ENCODE data around the gene RBM47.
"Not testable (repeated sequence)": the region's sequence is repeated elsewhere in the genome, so short reads cannot be mapped to it uniquely, and the experiment has no call there.

The RBM47 gene

GRCh38 chr4:40403081-40403480 lies 226.6 kb downstream of the RBM47 start:
- no peak for DNase-seq (ENCODE audit: low read depth, low spot score)
- no peak overlapping the region for H3K4me3 ChIP-seq (ENCODE audit: low read length)

DNA sequence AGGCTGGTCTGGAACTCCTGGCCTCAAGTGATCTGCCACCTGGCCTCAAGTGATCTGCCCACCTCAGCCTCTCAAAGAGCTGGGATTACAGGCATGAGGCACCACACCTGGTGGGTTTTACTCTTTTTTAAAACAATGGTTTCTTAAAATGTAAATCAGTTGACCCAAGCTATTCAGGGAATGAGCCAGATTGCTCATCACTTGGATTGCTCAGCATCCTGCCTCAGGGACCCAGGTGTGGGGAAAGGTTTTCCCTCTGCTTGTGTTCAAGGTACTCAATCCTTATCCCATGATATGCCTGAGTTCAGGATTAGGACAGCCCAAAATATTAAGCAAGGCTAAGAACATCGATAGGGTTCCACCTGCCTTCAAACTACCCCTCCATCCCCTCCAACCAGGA lies 227.1 kb downstream of the RBM47 start:
- no peak overlapping the region for H3K4me3 ChIP-seq (ENCODE audit: low read length)
- no peak for DNase-seq (ENCODE audit: low read depth, low spot score)

DNA sequence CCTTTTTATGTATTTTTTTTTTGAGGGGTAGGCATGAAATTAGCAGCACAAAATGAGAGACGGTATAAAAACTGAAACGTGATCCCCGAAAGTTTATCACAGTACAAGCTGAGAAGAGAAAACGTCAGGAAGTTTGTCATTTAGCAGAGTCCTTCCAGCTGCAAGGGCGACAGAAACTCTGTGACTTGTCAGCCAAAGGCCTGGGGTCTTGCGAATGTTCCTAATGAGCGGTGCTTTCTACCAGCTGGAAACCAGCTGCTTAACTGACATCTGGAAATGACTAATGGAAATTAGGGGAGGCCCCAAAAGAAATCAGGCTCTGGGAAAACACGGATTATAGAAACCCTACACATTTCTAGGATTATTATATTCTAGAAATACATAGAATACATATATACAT lies 228.0 kb downstream of the RBM47 start:
- H3K4me3 ChIP-seq (ENCODE audit: low read length), result no peak overlapping the region
- DNase-seq (ENCODE audit: low read depth, low spot score), result no peak

DNA sequence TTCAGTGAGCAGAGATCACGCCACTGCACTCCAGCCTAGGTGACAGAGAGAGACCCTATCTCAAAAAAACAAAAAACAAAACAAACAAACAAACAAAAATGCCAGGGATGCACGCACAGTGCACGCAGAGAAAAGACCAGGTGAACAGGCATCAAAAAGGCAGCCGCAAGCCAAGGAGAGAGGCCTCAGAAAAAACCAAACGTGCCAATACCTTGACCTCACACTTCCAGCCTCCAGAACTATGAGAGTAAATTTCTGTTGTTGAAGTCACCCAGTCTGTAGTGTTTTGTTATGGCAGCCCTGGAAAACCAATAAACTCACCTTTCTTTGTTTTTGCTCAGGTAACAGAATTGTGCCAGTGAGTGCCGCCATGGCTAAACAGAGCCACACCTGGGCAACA lies 228.6 kb downstream of the RBM47 start:
- DNase-seq (ENCODE audit: low read depth, low spot score), result no peak

GRCh38 chr4:40399578-40399977 lies 230.1 kb downstream of the RBM47 start:
- DNase-seq (ENCODE audit: low read depth, low spot score), result no peak
- no peak overlapping the region for H3K4me3 ChIP-seq (ENCODE audit: low read length)

More for the DNA sequence above, 228.6 kb downstream of the RBM47 start:
- no peak overlapping the region for H3K4me3 ChIP-seq (ENCODE audit: low read length)

DNA sequence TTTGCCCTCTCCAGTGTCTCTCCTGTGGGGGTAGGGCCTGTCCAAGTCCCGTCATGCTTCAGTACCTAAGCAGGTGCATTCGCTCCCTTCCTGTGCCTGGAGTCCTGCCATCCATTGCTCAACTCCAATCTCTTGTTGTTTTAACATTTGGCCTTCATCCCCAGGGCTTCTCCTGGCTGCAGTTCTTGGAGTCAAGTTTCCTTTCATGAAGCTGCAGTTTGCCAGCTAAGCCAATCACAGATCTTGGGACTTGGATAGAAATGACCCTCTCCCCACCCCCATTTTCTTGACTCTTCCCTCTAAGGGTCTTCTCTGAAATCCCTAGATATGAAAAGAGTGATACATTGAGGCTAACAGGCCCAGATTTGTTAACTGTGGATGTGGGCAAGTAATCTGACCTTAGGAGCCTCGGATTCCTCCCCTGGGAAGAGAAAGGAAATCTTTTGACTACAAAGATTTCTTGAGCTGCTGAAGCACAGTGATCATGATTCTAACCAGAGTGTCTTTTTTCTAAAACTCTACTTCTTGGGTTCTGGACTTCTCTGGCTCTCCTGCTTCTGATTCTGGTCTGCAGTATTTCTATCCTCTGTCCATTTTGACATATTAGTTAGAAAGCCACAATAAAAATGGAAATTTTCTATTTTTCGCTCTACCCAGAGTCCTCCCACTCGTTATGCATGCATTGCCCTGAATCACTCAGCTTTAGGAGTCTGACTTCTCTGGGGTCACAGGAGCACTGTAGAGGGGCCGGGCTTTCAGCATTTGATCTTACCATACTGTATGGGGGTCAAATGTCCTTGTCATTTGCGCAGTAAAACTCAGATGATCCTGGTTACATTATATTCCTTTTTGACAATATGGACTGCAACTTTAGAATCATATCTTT lies 233.5 kb downstream of the RBM47 start:
- H3K4me3 ChIP-seq (ENCODE audit: low read length), result no peak overlapping the region
- DNase-seq (ENCODE audit: low read depth, low spot score), result no peak

GRCh38 chr4:40395166-40395900 lies 234.3 kb downstream of the RBM47 start:
- H3K4me3 ChIP-seq (ENCODE audit: low read length), result no peak overlapping the region
- no peak for DNase-seq (ENCODE audit: low read depth, low spot score)

DNA sequence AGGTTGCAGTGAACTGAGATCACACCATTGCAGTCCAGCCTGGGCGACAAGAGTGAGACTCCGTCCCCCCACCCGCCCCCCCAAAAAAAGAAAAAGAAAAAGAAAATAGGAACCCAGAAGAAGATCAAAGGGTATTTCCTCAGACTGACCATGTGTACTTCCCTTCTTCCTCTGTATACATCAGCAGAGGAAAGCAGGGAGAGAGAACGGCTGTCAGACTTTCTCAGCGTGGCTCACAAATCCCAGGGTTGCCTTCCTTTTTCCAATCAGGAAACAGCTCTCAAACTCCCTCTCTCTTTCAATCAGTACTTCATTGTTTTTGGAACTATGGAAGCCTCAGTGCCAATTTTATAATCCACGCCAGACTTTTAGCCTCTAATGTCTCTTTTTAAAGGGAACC lies 235.4 kb downstream of the RBM47 start:
- H3K4me3 ChIP-seq (ENCODE audit: low read length), result no peak overlapping the region
- no peak for DNase-seq (ENCODE audit: low read depth, low spot score)

- DNase-seq (ENCODE audit: low read depth, low spot score); H3K4me3 ChIP-seq (ENCODE audit: low read length): not testable (repeated sequence)
Measured at GRCh38 chr4:40392241-40392640, 237.4 kb downstream of the RBM47 start.

DNA sequence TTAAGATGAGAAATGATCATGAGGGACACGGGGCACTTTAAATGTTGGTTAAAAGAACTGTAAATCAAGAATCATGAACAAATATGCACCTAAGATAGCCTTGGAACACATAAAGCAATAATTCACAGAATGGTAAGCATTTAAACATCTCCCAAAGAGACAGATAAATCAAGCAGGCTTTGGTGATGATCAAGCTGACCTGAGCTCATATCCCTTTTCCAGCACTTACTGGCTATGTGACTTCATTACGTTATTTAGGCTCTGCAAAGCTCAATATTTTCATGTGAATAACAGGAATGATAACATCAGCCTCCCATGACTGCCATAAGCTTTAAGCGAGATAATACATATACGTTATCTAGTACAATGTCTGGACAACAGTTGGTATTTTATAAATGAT lies 239.7 kb downstream of the RBM47 start:
- H3K4me3 ChIP-seq (ENCODE audit: low read length), result no peak overlapping the region
- no peak for DNase-seq (ENCODE audit: low read depth, low spot score)

GRCh38 chr4:40388239-40388638 lies 241.4 kb downstream of the RBM47 start:
- DNase-seq (ENCODE audit: low read depth, low spot score), result peak; percentile 21
- H3K4me3 ChIP-seq (ENCODE audit: low read length), result no peak overlapping the region

GRCh38 chr4:40380647-40381046 lies 249.0 kb downstream of the RBM47 start:
- no peak for DNase-seq (ENCODE audit: low read depth, low spot score)
- no peak overlapping the region for H3K4me3 ChIP-seq (ENCODE audit: low read length)

DNA sequence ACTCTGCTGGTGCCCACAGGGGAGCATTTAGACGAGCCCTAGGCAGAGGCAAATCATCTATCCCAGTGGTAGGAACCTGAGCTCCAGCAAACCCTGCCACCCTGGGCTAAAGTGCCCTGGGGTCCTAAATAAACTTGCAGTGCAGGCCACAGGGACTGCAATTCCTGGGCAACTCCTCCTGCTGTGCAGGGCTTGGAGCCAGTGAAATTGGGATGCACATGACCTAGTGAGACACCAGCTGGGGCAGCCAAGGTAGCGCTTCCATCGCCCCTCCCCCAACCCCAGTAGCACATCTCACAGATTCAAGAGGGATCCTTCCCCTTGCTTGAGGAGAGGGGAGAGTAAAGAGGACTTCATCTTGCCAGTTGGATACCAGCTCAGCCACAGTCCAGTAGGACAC lies 250.4 kb downstream of the RBM47 start:
- DNase-seq (ENCODE audit: low read depth, low spot score), result no peak
- no peak overlapping the region for H3K4me3 ChIP-seq (ENCODE audit: low read length)

DNA sequence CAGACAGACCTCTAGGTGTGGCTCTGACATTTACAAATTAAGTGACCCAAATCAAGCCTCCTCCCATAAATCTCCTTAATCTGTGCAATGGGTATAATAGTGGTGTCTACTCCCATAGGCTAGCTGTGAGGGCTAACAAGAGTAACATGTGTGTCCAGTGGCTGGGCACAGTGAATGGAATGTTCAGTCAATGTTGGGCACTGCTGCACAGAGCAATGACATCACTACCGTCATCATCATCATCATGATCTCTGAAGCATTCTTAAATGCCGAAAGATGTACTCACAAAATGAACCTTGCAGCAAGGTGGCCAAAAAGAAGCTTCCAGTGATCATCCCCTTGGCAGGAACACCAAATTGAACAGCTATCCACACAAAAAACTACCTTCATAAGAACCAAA lies 251.0 kb downstream of the RBM47 start:
- H3K4me3 ChIP-seq (ENCODE audit: low read length), result no peak overlapping the region
- no peak for DNase-seq (ENCODE audit: low read depth, low spot score)

- no peak overlapping the region for H3K4me3 ChIP-seq (ENCODE audit: low read length)
- DNase-seq (ENCODE audit: low read depth, low spot score), result no peak
Measured at GRCh38 chr4:40377512-40378365, 251.9 kb downstream of the RBM47 start.

DNA sequence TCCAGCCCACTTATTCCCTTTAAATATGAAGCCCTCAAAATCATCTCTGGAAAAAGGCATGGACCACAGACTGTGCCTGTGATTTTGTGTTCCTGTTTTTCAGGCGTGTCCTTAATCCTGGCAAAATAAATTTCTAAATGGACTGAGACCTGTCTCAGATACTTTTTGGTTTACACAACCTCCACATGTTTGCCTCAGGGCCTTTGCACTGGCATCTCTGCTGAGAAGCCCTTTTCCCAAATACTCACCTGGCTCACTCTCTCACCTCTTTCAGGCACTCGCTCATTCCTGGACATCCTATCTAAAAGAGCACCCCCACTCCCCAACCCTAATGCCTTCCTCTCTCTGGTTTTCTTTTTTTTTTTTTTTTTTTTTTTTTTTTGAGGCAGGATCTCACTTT lies 254.0 kb downstream of the RBM47 start:
- no peak for DNase-seq (ENCODE audit: low read depth, low spot score)
- H3K4me3 ChIP-seq (ENCODE audit: low read length), result no peak overlapping the region

DNA sequence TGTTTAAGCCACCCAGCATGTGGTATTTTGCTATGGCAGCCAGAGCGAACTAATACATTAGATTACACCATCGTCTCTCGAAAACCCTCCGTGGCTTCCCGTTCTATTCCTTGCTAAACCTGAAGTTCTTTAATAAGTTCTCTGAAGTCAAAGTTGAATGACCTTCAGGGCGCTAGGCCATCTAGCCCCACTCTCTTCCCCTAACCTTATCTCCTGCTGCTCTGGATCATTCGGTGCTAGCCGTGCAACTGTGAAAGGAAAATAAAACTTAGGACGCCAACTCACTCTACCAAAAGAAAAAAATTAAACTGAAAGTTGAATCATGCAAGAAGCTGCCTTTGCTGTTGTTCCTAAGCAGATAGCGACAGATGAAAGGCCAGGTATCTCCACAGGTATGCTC lies 254.6 kb downstream of the RBM47 start:
- H3K4me3 ChIP-seq (ENCODE audit: low read length), result no peak overlapping the region
- DNase-seq (ENCODE audit: low read depth, low spot score), result no peak

GRCh38 chr4:40373636-40374035 lies 256.0 kb downstream of the RBM47 start:
- no peak for DNase-seq (ENCODE audit: low read depth, low spot score)
- no peak overlapping the region for H3K4me3 ChIP-seq (ENCODE audit: low read length)
